Tracheal epithelial cell (primary cell): Measurements from ENCODE around the gene DUSP23. TPM values are rescaled to one million over a fixed set of nuclear protein-coding genes. Genes with fewer than 3 reads are reported as not detected.

Experiments used
- total RNA-seq: library from RNA; depleted of rRNA; stranded (reverse); fragments of >200 nt; gene quantifications from 2 replicates; pipeline ENCODE4 v1.2.1, GENCODE V29; 2014

Gene DUSP23
- 78.2 and 107 TPM in 2 replicates for total RNA-seq

GRCh38 chr1:159780583-159781582 lies at the start of gene DUSP23:
TSS of gene DUSP23 (plus strand) at chr1:159780962. CDS start at chr1:159781101, 139 bp downstream.

GRCh38 chr1:159802111-159802510 lies 21.3 kb downstream of the DUSP23 start, which contains the start of gene FCRL6:
TSS of gene FCRL6 (plus strand) at chr1:159802360. CDS start at chr1:159802425, 65 bp downstream.

GRCh38 chr1:159826441-159827101 lies 45.8 kb downstream of the DUSP23 start, which contains the start of gene SLAMF8:
TSS of gene SLAMF8 (plus strand) at chr1:159826873. CDS start at chr1:159826899, 26 bp downstream.

Other genes with a start within 250 kb of the DUSP23 start
- not detected in 2 replicates for gene OR10J5, start 245.0 kb upstream of the DUSP23 start, total RNA-seq
- gene APCS, start 193.1 kb upstream of the DUSP23 start, total RNA-seq = not detected in 2 replicates
- gene CRP, start 66.4 kb upstream of the DUSP23 start, total RNA-seq = not detected in 2 replicates
- not detected in 2 replicates for gene FCRL6, start 21.4 kb downstream of the DUSP23 start, total RNA-seq
- gene SLAMF8, start 45.9 kb downstream of the DUSP23 start, total RNA-seq = 0.24 TPM in 1 of 2 replicates, not detected in the other
- gene VSIG8, start 81.7 kb downstream of the DUSP23 start, total RNA-seq = under 0.01 TPM in 1 of 2 replicates, not detected in the other
- gene CFAP45, start 119.2 kb downstream of the DUSP23 start, total RNA-seq = 0.24 and 0.64 TPM in 2 replicates
- gene TAGLN2, start 144.5 kb downstream of the DUSP23 start, total RNA-seq = 262 and 368 TPM in 2 replicates
- gene IGSF9, start 164.7 kb downstream of the DUSP23 start, total RNA-seq = 8.0 and 8.7 TPM in 2 replicates
- gene SLAMF9, start 173.3 kb downstream of the DUSP23 start, total RNA-seq = 5.5 and 12.1 TPM in 2 replicates